K562 treated with DMSO at 1 percent for 48 hours (cell line): ENCODE results near the gene GTF2A2. TPM values are rescaled to one million over a fixed set of nuclear protein-coding genes. Genes with fewer than 3 reads are reported as not detected.

Experiments used
- total RNA-seq: library from RNA; unstranded; fragments of 300-600 nt; gene quantifications from 2 replicates; pipeline ENCODE4 v1.2.3, GENCODE V29; 2022; ENCODE audit warnings: low replicate concordance; ENCODE audit errors: extremely low read depth

GTF2A2 gene, protein sequence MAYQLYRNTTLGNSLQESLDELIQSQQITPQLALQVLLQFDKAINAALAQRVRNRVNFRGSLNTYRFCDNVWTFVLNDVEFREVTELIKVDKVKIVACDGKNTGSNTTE
- total RNA-seq, result not detected in 2 replicates

DNA sequence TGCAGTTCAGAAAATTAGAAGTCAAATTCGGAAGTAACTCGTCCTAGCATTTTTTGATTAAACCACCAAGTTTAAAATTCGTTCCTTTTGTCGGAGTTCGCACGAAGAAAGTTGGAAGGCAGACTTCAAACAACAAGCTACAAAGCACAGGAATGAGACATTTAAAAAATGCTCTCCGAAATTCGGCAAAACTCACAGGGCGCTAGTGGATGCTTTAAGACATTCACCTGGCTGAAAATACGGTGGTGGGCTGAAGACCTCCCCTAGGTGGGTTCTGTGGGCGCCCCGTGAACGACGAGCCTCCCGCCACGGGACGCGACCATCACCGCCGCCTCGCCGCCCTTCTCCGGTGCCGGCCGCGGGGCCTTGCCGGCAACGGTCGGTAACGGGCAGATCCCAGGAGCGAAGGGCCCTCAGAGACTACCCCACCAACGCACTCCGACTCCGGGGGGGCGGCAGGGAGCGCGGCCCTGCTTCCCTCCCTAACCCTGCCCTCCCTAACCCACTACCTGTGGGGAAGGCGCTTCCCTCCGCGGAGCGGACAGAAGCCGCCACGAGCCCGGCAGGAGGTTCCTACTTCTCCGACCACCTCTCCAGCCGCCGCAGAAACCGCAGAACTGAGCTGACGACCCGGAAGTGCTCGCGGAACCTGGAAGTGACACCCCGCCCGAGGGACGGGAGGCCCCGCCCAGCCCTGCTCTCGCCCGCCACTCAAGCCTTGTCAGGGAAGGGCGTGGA lies at the start of gene GTF2A2:
Gene GTF2A2 (minus strand): TSS at position 619 of the 738 bp plus-strand sequence. CDS start 5,238 bp downstream, outside the sequence.

DNA sequence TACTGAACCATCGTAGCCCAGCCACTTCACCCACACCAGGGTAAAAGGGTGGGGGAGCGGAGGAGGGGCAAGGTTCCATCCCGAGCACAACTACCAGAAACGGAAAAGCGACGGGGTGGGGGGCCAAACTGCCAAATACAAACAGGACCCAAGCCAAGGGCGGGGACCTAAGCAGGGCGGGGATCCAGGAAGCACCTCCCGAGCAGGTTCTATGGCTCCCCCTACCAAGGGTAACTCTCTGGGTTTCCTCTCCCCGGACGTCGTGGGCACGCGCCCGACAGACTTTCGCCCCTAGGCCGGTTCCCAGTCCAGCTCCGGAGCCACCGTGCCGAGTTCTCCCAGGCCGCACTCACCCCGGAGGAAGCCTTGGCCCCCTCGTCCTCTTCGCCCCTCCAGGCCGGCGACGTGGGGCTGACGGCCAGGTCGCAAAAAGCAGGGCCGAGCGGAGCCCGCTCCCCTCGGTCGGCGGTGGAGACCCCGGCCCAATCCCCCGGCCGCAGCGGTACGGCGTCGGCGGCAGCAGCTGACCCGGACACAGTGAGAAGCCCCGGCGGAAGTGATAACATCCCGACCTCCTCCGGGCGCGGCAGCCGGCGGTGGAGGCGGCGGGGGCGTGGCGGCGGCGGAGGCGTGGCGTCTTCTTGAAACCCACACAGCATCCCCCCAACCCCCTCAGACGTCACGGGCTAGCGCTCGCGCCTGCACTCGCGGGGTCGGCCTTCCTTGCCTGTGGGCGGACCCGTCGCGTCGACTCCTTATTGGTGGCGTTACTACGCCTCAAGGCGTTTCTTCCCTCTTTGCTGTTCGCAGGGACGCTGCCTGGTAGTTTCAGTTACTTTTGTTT lies 31.7 kb upstream of the GTF2A2 start, which contains the start of gene BNIP2:
Gene BNIP2 (minus strand): TSS at position 539 of the 844 bp plus-strand sequence. CDS start 6,863 bp downstream, outside the sequence.

DNA sequence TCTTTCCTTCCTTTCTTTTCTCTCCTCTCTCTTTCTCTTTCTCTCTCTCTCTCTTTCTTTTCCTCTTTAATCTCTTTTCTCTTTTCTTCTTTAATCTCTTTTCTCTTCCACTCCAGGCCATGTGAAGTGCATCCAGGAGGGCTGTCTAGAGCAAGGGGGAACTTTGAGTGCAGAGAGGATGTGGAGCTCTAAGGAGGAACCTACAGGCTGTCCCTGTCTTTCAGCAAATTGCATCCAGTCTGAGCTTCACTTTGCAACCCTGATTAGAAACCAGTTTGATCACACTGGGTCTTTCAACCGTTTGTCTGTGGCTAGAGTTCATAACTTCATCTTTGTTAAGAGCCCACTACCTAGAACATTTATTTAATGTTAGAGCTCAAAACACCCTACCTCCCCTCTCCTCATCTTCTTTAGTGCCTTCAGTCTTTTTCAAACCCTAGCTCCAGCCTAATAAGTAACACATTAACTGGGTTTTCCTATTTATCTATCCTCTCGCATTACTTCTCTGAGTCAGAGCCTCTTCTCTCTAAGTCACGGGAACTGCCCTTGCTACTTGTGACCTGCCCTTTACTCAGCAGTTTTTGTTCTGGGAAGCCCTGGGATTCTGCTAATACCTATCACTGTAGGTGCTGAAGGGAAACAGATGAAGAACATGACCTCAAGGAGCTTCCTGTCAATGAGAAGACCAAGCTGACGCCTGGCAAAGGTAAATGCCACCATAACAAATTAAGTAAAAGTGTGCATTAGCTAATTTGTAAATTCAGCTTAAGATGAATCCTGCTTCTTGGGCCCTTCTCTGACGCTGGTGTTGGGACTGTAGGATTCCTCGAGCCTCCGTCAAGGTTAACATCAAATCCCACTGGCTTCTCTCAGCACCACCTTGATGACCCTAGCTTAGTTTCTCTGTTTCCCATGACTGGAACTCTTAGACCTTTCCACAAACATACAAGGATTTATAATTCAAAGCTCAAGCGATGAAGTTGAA lies 45.7 kb downstream of the GTF2A2 start, which contains the start of gene GCNT3:
Gene GCNT3 (plus strand): TSS at position 508 of the 985 bp plus-strand sequence. CDS start 6,456 bp downstream, outside the sequence.

Other genes with a start within 250 kb of the GTF2A2 start
- gene FAM81A, start 219.3 kb downstream of the GTF2A2 start, total RNA-seq, result not detected in 2 replicates
- not detected in 2 replicates for gene GCNT3, start 45.7 kb downstream of the GTF2A2 start, total RNA-seq
- gene BNIP2, start 31.8 kb upstream of the GTF2A2 start, total RNA-seq, result not detected in 2 replicates